GM21367 (cell line): ENCODE data around the gene HOXB9.

Experiments used
- ATAC-seq: cut with Tn5 transposase; IDR thresholded peaks from one replicate; pipeline ENCODE4 v1.9.1; 2021; ENCODE audit not compliant: unreplicated experiment

The HOXB9 gene

GRCh38 chr17:48624544-48625494, 1.3 kb downstream of the HOXB9 start:
- ATAC-seq: no peak

GRCh38 chr17:48624118-48624517, 2.0 kb downstream of the HOXB9 start:
- no peak for ATAC-seq

- ATAC-seq: no peak
Measured at GRCh38 chr17:48623583-48623982, 2.6 kb downstream of the HOXB9 start.

- ATAC-seq: no peak
Measured at GRCh38 chr17:48622857-48623256, 3.3 kb downstream of the HOXB9 start.

- no peak for ATAC-seq
Measured at GRCh38 chr17:48621410-48622392, 4.5 kb downstream of the HOXB9 start.

GRCh38 chr17:48620461-48621139, 5.6 kb downstream of the HOXB9 start:
- no peak for ATAC-seq

- no peak for ATAC-seq
Measured at GRCh38 chr17:48619826-48620449, 6.2 kb downstream of the HOXB9 start.

GRCh38 chr17:48618256-48618896, 7.8 kb downstream of the HOXB9 start:
- ATAC-seq: no peak

GRCh38 chr17:48617471-48618255, 8.5 kb downstream of the HOXB9 start:
- no peak for ATAC-seq

- ATAC-seq: no peak
Measured at GRCh38 chr17:48616717-48617470, 9.3 kb downstream of the HOXB9 start.

- no peak for ATAC-seq
Measured at GRCh38 chr17:48615963-48616716, 10.0 kb downstream of the HOXB9 start.

- no peak for ATAC-seq
Measured at GRCh38 chr17:48615047-48615962, 10.9 kb downstream of the HOXB9 start, which contains the start of gene HOXB8. HOXB8 (minus strand) TSS chr17:48615292; CDS start chr17:48614704, 588 bp downstream.

GRCh38 chr17:48613862-48614694, 12.1 kb downstream of the HOXB9 start:
- no peak for ATAC-seq

GRCh38 chr17:48612854-48613691, 13.1 kb downstream of the HOXB9 start:
- no peak for ATAC-seq

GRCh38 chr17:48612456-48612853, 13.7 kb downstream of the HOXB9 start:
- no peak for ATAC-seq
